IMR-90 (cell line): Measurements from ENCODE around the gene DPYD. TPM values are rescaled to one million over a fixed set of nuclear protein-coding genes. Genes with fewer than 3 reads are reported as not detected.

Experiments
- ATAC-seq: fragments of 200-7000 bp; cut with Tn5 transposase; 2 replicates; pipeline ENCODE4 v1.9.1; 2020; ENCODE audit warnings: low read depth, mild to moderate bottlenecking, moderate library complexity
- BruUV-seq: library from RNA; stranded (reverse); fragments of 400-500 nt; replicated peaks from 2 replicates; lab custom pipeline; 2021; lab: Mats Ljungman, UMichigan
- CTCF ChIA-PET: fragments of 300-600 bp; formaldehyde crosslinking; extraction: SDS; loops from one replicate; lab custom pipeline; 2021; ENCODE audit warnings: antibody characterized with exemption; lab: Yijun Ruan, JAX
- POLR2A ChIA-PET: fragments of 300-600 bp; sonication (Branson Sonifier 250); formaldehyde crosslinking; loops from one replicate; lab custom pipeline; 2022; ENCODE audit warnings: antibody characterized with exemption; ENCODE audit not compliant: unreplicated experiment; lab: Charles Lee
- DNase-seq: peaks from one replicate; pipeline ENCODE4 v3.0.0; 2013
- H2AFZ ChIP-seq: replicated peaks from 2 replicates; pipeline ENCODE3; 2013; ENCODE audit warnings: low read length, mild to moderate bottlenecking; ENCODE audit not compliant: poor library complexity
- H2AK5ac ChIP-seq: 2 replicates; pipeline ENCODE4 v1.6.1; 2013; ENCODE audit warnings: low read depth, low read length, inconsistent platforms
- H2AK9ac ChIP-seq: replicated peaks from 2 replicates; pipeline ENCODE3; 2013; ENCODE audit warnings: mild to moderate bottlenecking, low read depth, low read length, moderate library complexity; ENCODE audit not compliant: poor library complexity
- H2BK120ac ChIP-seq: 2 replicates; pipeline ENCODE4 v1.6.1; 2013; ENCODE audit warnings: low read depth, low read length, inconsistent platforms
- H2BK15ac ChIP-seq: 3 replicates; pipeline ENCODE4 v1.6.1; 2013; ENCODE audit warnings: low read depth, low read length, inconsistent platforms
- H2BK20ac ChIP-seq: 2 replicates; pipeline ENCODE4 v1.6.1; 2013; ENCODE audit warnings: low read depth, mild to moderate bottlenecking, inconsistent platforms, low read length, moderate library complexity
- H2BK5ac ChIP-seq: 2 replicates; pipeline ENCODE4 v1.6.1; 2013; ENCODE audit warnings: mild to moderate bottlenecking, low read depth, low read length, inconsistent platforms; ENCODE audit not compliant: poor library complexity, severe bottlenecking
- H3K14ac ChIP-seq: replicated peaks from 2 replicates; pipeline ENCODE4 v1.6.1; 2013; ENCODE audit warnings: low read depth, low read length, inconsistent platforms
- H3K18ac ChIP-seq: 2 replicates; pipeline ENCODE4 v1.6.1; 2013; ENCODE audit warnings: low read depth, low read length, control low read depth
- H3K23ac ChIP-seq: 2 replicates; pipeline ENCODE4 v1.6.1; 2013; ENCODE audit warnings: low read depth, low read length, inconsistent platforms
- H3K27ac ChIP-seq: 2 replicates; pipeline ENCODE4 v1.5.1; 2013; ENCODE audit warnings: mild to moderate bottlenecking, control low read depth, low read length; ENCODE audit not compliant: insufficient read depth
- H3K27me3 ChIP-seq: 2 replicates; pipeline ENCODE4 v1.6.1; 2013; ENCODE audit warnings: low read length; ENCODE audit not compliant: control insufficient read depth, insufficient read depth
- H3K36me3 ChIP-seq: 2 replicates; pipeline ENCODE4 v1.6.1; 2013; ENCODE audit warnings: low read length, mixed read lengths; ENCODE audit not compliant: control insufficient read depth, insufficient read depth
- H3K4ac ChIP-seq: 2 replicates; pipeline ENCODE4 v1.6.1; 2013; ENCODE audit warnings: low read depth, low read length, inconsistent platforms
- H3K4me1 ChIP-seq: 2 replicates; pipeline ENCODE4 v1.6.1; 2013; ENCODE audit warnings: low read length, mixed read lengths; ENCODE audit not compliant: control insufficient read depth, insufficient read depth
- H3K4me2 ChIP-seq: 2 replicates; pipeline ENCODE4 v1.6.1; 2013; ENCODE audit warnings: low read depth, mild to moderate bottlenecking, control low read depth, low read length, moderate library complexity
- H3K4me3 ChIP-seq: 2 replicates; pipeline ENCODE4 v1.5.1; 2013; ENCODE audit warnings: low read depth, mild to moderate bottlenecking, control low read depth, low read length, moderate library complexity; ENCODE audit not compliant: insufficient read depth
- H3K56ac ChIP-seq: 2 replicates; pipeline ENCODE4 v1.6.1; 2013; ENCODE audit warnings: low read length, inconsistent platforms; ENCODE audit not compliant: insufficient read depth; ENCODE audit errors: extremely low read depth
- H3K79me1 ChIP-seq, 2 experiments: 2 replicates each; pipeline ENCODE4 v1.6.1; 2013; ENCODE audit warnings: low read length in 2 of 2, inconsistent platforms in 1 of 2, low read depth in 1 of 2
- H3K9ac ChIP-seq: 2 replicates; pipeline ENCODE4 v1.6.1; 2013; ENCODE audit warnings: low read depth, low read length, control low read depth
- H3K9me1 ChIP-seq: 2 replicates; pipeline ENCODE4 v1.6.1; 2013; ENCODE audit warnings: low read length, inconsistent platforms; ENCODE audit not compliant: insufficient read depth
- H3K9me3 ChIP-seq: 2 replicates; pipeline ENCODE4 v1.6.1; 2013; ENCODE audit warnings: low read length; ENCODE audit not compliant: control insufficient read depth, insufficient read depth
- H4K20me1 ChIP-seq: 2 replicates; pipeline ENCODE4 v1.6.1; 2013; ENCODE audit warnings: low read length, inconsistent platforms; ENCODE audit not compliant: insufficient read depth
- H4K5ac ChIP-seq: 2 replicates; pipeline ENCODE4 v1.6.1; 2013; ENCODE audit warnings: mild to moderate bottlenecking, low read depth, low read length, control low read depth
- H4K8ac ChIP-seq, 2 experiments: 2 replicates each; pipeline ENCODE4 v1.6.1; 2013; ENCODE audit warnings: low read depth in 2 of 2, low read length in 2 of 2, control low read depth in 1 of 2, inconsistent platforms in 1 of 2
- H4K91ac ChIP-seq: 2 replicates; pipeline ENCODE4 v1.6.1; 2013; ENCODE audit warnings: low read depth, low read length, inconsistent platforms; ENCODE audit not compliant: insufficient read depth
- CHD1 ChIP-seq: IDR thresholded peaks from 2 replicates; pipeline ENCODE4 v1.6.1; 2012; ENCODE audit warnings: low read depth, low read length, improper control_type of control experiment
- CTCF ChIP-seq: conservative IDR thresholded peaks from 2 replicates; pipeline ENCODE4 v1.5.1; 2012; ENCODE audit warnings: mild to moderate bottlenecking, low read depth, low read length, improper control_type of control experiment
- ELK1 ChIP-seq: fragments of 150-350 bp; IDR thresholded peaks from 2 replicates; pipeline ENCODE4 v1.6.1; 2016; ENCODE audit warnings: low read depth, mild to moderate bottlenecking, low read length, moderate library complexity, borderline replicate concordance
- NFE2L2 ChIP-seq: fragments of 150-350 bp; IDR thresholded peaks from 2 replicates; pipeline ENCODE4 v1.6.1; 2016; ENCODE audit warnings: low read depth, mild to moderate bottlenecking, low read length
- POLR2A ChIP-seq: IDR thresholded peaks from 2 replicates; pipeline ENCODE4 v1.6.1; 2012; ENCODE audit warnings: mild to moderate bottlenecking, low read depth, low read length
- RAD21 ChIP-seq: IDR thresholded peaks from 2 replicates; pipeline ENCODE4 v1.6.1; 2012; ENCODE audit warnings: low read length, improper control_type of control experiment
- RFX5 ChIP-seq: IDR thresholded peaks from 2 replicates; pipeline ENCODE4 v1.8.0; 2012; ENCODE audit warnings: low read depth, mild to moderate bottlenecking, low read length, moderate library complexity
- WGBS, 2 experiments: methylation state at CpG; one replicate each; pipeline versions ENCODE4 v1.1.5 to v1.1.7; 2013; ENCODE audit warnings: missing lambda C conversion rate in 2 of 2; ENCODE audit not compliant: insufficient read length in 1 of 2; ENCODE audit errors: extremely low coverage in 2 of 2; 5-methylcytosine and 5-hydroxymethylcytosine counted together
- dilution Hi-C: fragments of 300-500 bp; cut with HindIII; formaldehyde crosslinking; loops from one replicate; pipeline ENCODE4 v1.14.3; 2018; ENCODE audit warnings: low sequenced_read_pairs; ENCODE audit not compliant: unreplicated experiment
- in situ Hi-C: fragments of 300-500 bp; cut with MboI; formaldehyde crosslinking; loops from 3 replicates; pipeline ENCODE4 v1.14.3; 2019; ENCODE audit warnings: low sequenced_read_pairs, inconsistent platforms, mixed read lengths
- intact Hi-C: fragments of 100-400 bp; cut with micrococcal nuclease; formaldehyde crosslinking; loops from 2 replicates; pipeline ENCODE4 v1.10.0; 2022
- polyA plus RNA-seq, 3 experiments: library from polyadenylated mRNA; depleted of rRNA; stranded (reverse); fragments of >200 nt; gene quantifications; 2 replicates each; pipeline ENCODE4 v1.2.3, GENCODE V29; 2012; ENCODE audit warnings: low replicate concordance in 1 of 3
- total RNA-seq: library from RNA; depleted of rRNA; stranded (reverse); fragments of >200 nt; gene quantifications from 2 replicates; pipeline ENCODE4 v1.2.3, GENCODE V29; 2012

The DPYD gene
- total and polyA plus RNA-seq, 2 of the 4 experiments (the other 2 are of a cell fraction), result 9.3 to 47.3 TPM

GRCh38 chr1:97841338-97841737 is 79.5 kb downstream of the DPYD start:
- H2BK15ac ChIP-seq, result no peak overlapping the region
- H2AFZ ChIP-seq, result no peak overlapping the region
- no peak overlapping the region for H3K14ac ChIP-seq
- no peak overlapping the region for H4K5ac ChIP-seq
- ATAC-seq (no peak), DNase-seq (no peak)
- H3K27me3 ChIP-seq, result no peaks in the 10 kb centered on the region
- no peak overlapping the region for H3K9ac ChIP-seq
- no TSS peak for BruUV-seq
- no peak overlapping the region for H3K4ac ChIP-seq
- H3K9me1 ChIP-seq, result no peaks in the 10 kb centered on the region
- H3K27ac ChIP-seq, result no peak overlapping the region
- H3K23ac ChIP-seq, result no peak overlapping the region
- WGBS, 2 experiments, result no CpG with 5 or more reads among the region's 1 CpG
- H3K4me2 ChIP-seq, result no peak overlapping the region
- dilution Hi-C loops, result no loop called here
- no peak overlapping the region for H3K4me3 ChIP-seq
- H3K79me1 ChIP-seq, result peaks cover 0 to 6% of the 10 kb centered on the region in 2 experiments; a peak in 1 of 4 replicates
- no peak overlapping the region for H4K8ac ChIP-seq
- in situ Hi-C loops, result no loop called here
- POLR2A ChIA-PET, result no interaction called here
- H4K91ac ChIP-seq, result no peak overlapping the region
- no peak overlapping the region for H3K56ac ChIP-seq
- CTCF ChIA-PET, result no interaction called here
- H3K18ac ChIP-seq, result no peak overlapping the region
- H4K20me1 ChIP-seq, result no peaks in the 10 kb centered on the region
- H2BK20ac ChIP-seq, result no peak overlapping the region
- intact Hi-C loops, result loop anchor here (10.0 kb wide), 1 partner anchor 203 kb away; no protein-coding TSS in a partner anchor
- H2BK120ac ChIP-seq, result no peak overlapping the region
- TF ChIP-seq RAD21 (no peak), ELK1 (no peak), RFX5 (no peak), NFE2L2 (no peak), CTCF (no peak), CHD1 (no peak), POLR2A (no peak)
- no peak overlapping the region for H2BK5ac ChIP-seq
- no peak overlapping the region for H2AK9ac ChIP-seq
- H3K9me3 ChIP-seq, result no peaks in the 10 kb centered on the region
- peaks cover 6% of the 10 kb centered on the region for H3K36me3 ChIP-seq
- H3K4me1 ChIP-seq, result no peaks in the 10 kb centered on the region
- H2AK5ac ChIP-seq, result no peak overlapping the region
